Measurements from ENCODE around the gene UGT1A9.

The UGT1A9 gene

DNA sequence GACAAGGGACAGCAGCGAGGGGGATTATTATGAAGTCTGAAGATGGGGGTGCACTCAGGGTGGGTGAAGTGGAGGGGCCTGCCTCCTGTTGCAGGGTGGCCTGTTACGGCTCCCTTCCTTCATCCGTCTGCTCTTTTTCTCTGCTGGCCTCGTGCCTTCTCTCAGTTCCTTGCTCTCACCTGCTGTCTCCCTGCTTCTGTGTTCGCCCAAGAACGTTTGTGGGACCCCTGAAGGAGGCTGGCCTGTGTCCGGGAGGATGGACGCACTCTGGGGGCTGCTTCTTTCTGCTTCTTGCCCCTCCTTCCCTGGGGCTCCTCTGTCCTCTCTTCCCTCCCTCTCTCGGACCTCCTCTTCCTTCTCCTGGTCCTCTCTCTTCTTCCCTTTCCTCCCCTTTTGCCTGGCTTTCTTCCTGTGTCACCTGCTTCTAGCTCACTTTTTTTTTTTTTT lies 120.2 kb downstream of the UGT1A9 start:
- Histone ChIP-seq H3K4me3 (ENCODE audit: low read depth, low read length) (no peak overlapping the region), H3K9ac (ENCODE audit: low read length) (no peak overlapping the region), H3K4me1 (ENCODE audit: control insufficient read depth in 1 of 2, insufficient read depth in 2 of 2, low read length in 2 of 2) (no peaks in the 10 kb centered on the region), H3K9me3 (ENCODE audit: insufficient read depth, low read depth, low read length) (peaks cover 13% of the 10 kb centered on the region), H2BK12ac (ENCODE audit: low read length) (no peak overlapping the region), H4K12ac (ENCODE audit: low read depth, low read length) (no peak overlapping the region), H3K27me3 (ENCODE audit: insufficient read depth, low read length) (no peaks in the 10 kb centered on the region), H3K79me2 (ENCODE audit: control insufficient read depth, insufficient read depth, low read length, poor library complexity) (no peaks in the 10 kb centered on the region), H3K79me1 (ENCODE audit: low read length) (no peaks in the 10 kb centered on the region), H2BK120ac (ENCODE audit: insufficient read depth, low read length, poor library complexity) (no peak overlapping the region), H3K18ac (ENCODE audit: low read length) (no peak overlapping the region), H2AK5ac (ENCODE audit: low read length) (no peak overlapping the region), H3K4ac (ENCODE audit: low read depth, low read length) (no peak overlapping the region), H2BK5ac (ENCODE audit: low read depth, low read length, poor library complexity) (no peak overlapping the region), H3K23ac (ENCODE audit: low read length) (no peak overlapping the region), H4K91ac (ENCODE audit: low read depth, low read length) (no peak overlapping the region), H3K4me2 (ENCODE audit: low read length) (no peak overlapping the region), H3K27ac (ENCODE audit: low read depth, low read length) (no peak overlapping the region), H3K14ac (ENCODE audit: low read length) (no peak overlapping the region), H4K8ac (ENCODE audit: low read depth, low read length) (no peak overlapping the region), H3K36me3 (ENCODE audit: control insufficient read depth in 1 of 2, insufficient read depth in 2 of 2, low read length in 2 of 2) (no peaks in the 10 kb centered on the region), H2AFZ (ENCODE audit: insufficient read depth, low read length, poor library complexity) (no peak overlapping the region)
- WGBS (ENCODE audit: extremely low coverage, insufficient coverage, insufficient read length), result no CpG with 5 or more reads among the region's 9 CpGs
- DNase-seq, result no peak

- H3K9ac ChIP-seq (ENCODE audit: low read length), result no peak overlapping the region
- no CpG with 5 or more reads among the region's 7 CpGs for WGBS (ENCODE audit: extremely low coverage, insufficient coverage, insufficient read length)
- H3K27ac ChIP-seq (ENCODE audit: low read depth, low read length), result no peak overlapping the region
- no peak overlapping the region for H4K8ac ChIP-seq (ENCODE audit: low read depth, low read length)
- H3K79me1 ChIP-seq (ENCODE audit: low read length), result no peaks in the 10 kb centered on the region
- H3K4me2 ChIP-seq (ENCODE audit: low read length), result no peak overlapping the region
- DNase-seq, result no peak
- no peak overlapping the region for H3K4ac ChIP-seq (ENCODE audit: low read depth, low read length)
- no peak overlapping the region for H4K12ac ChIP-seq (ENCODE audit: low read depth, low read length)
- H2AK5ac ChIP-seq (ENCODE audit: low read length), result no peak overlapping the region
- no peaks in the 10 kb centered on the region for H3K79me2 ChIP-seq (ENCODE audit: control insufficient read depth, insufficient read depth, low read length, poor library complexity)
- no peak overlapping the region for H2BK12ac ChIP-seq (ENCODE audit: low read length)
- no peak overlapping the region for H2BK5ac ChIP-seq (ENCODE audit: low read depth, low read length, poor library complexity)
- H3K23ac ChIP-seq (ENCODE audit: low read length), result no peak overlapping the region
- H3K4me3 ChIP-seq (ENCODE audit: low read depth, low read length), result no peak overlapping the region
- H3K9me3 ChIP-seq (ENCODE audit: insufficient read depth, low read depth, low read length), result peaks cover 13% of the 10 kb centered on the region
- H2AFZ ChIP-seq (ENCODE audit: insufficient read depth, low read length, poor library complexity), result no peak overlapping the region
- no peaks in the 10 kb centered on the region for H3K4me1 ChIP-seq (ENCODE audit: control insufficient read depth in 1 of 2, insufficient read depth in 2 of 2, low read length in 2 of 2)
- H3K36me3 ChIP-seq (ENCODE audit: control insufficient read depth in 1 of 2, insufficient read depth in 2 of 2, low read length in 2 of 2), result no peaks in the 10 kb centered on the region
- no peak overlapping the region for H2BK120ac ChIP-seq (ENCODE audit: insufficient read depth, low read length, poor library complexity)
- no peak overlapping the region for H3K18ac ChIP-seq (ENCODE audit: low read length)
- H4K91ac ChIP-seq (ENCODE audit: low read depth, low read length), result no peak overlapping the region
- no peak overlapping the region for H3K14ac ChIP-seq (ENCODE audit: low read length)
- H3K27me3 ChIP-seq (ENCODE audit: insufficient read depth, low read length), result no peaks in the 10 kb centered on the region
Measured at GRCh38 chr2:233792720-233793119, 121.0 kb downstream of the UGT1A9 start.

- H3K4me2 ChIP-seq (ENCODE audit: low read length), result no peak overlapping the region
- no peak overlapping the region for H2AK5ac ChIP-seq (ENCODE audit: low read length)
- no peaks in the 10 kb centered on the region for H3K79me2 ChIP-seq (ENCODE audit: control insufficient read depth, insufficient read depth, low read length, poor library complexity)
- DNase-seq, result no peak
- no peak overlapping the region for H2BK5ac ChIP-seq (ENCODE audit: low read depth, low read length, poor library complexity)
- H4K12ac ChIP-seq (ENCODE audit: low read depth, low read length), result no peak overlapping the region
- no peak overlapping the region for H2AFZ ChIP-seq (ENCODE audit: insufficient read depth, low read length, poor library complexity)
- no CpG with 5 or more reads among the region's 18 CpGs for WGBS (ENCODE audit: extremely low coverage, insufficient coverage, insufficient read length)
- H4K91ac ChIP-seq (ENCODE audit: low read depth, low read length), result no peak overlapping the region
- H3K4me3 ChIP-seq (ENCODE audit: low read depth, low read length), result no peak overlapping the region
- H3K36me3 ChIP-seq (ENCODE audit: control insufficient read depth in 1 of 2, insufficient read depth in 2 of 2, low read length in 2 of 2), result no peaks in the 10 kb centered on the region
- H3K9ac ChIP-seq (ENCODE audit: low read length), result no peak overlapping the region
- H2BK12ac ChIP-seq (ENCODE audit: low read length), result no peak overlapping the region
- no peak overlapping the region for H3K14ac ChIP-seq (ENCODE audit: low read length)
- H3K27ac ChIP-seq (ENCODE audit: low read depth, low read length), result no peak overlapping the region
- H3K4ac ChIP-seq (ENCODE audit: low read depth, low read length), result no peak overlapping the region
- H3K79me1 ChIP-seq (ENCODE audit: low read length), result no peaks in the 10 kb centered on the region
- no peak overlapping the region for H2BK120ac ChIP-seq (ENCODE audit: insufficient read depth, low read length, poor library complexity)
- H3K4me1 ChIP-seq (ENCODE audit: control insufficient read depth in 1 of 2, insufficient read depth in 2 of 2, low read length in 2 of 2), result no peaks in the 10 kb centered on the region
- no peak overlapping the region for H4K8ac ChIP-seq (ENCODE audit: low read depth, low read length)
- H3K23ac ChIP-seq (ENCODE audit: low read length), result no peak overlapping the region
- peaks cover 19% of the 10 kb centered on the region for H3K9me3 ChIP-seq (ENCODE audit: insufficient read depth, low read depth, low read length)
- H3K27me3 ChIP-seq (ENCODE audit: insufficient read depth, low read length), result no peaks in the 10 kb centered on the region
- no peak overlapping the region for H3K18ac ChIP-seq (ENCODE audit: low read length)
Measured at GRCh38 chr2:233793465-233794127, 121.9 kb downstream of the UGT1A9 start.

DNA sequence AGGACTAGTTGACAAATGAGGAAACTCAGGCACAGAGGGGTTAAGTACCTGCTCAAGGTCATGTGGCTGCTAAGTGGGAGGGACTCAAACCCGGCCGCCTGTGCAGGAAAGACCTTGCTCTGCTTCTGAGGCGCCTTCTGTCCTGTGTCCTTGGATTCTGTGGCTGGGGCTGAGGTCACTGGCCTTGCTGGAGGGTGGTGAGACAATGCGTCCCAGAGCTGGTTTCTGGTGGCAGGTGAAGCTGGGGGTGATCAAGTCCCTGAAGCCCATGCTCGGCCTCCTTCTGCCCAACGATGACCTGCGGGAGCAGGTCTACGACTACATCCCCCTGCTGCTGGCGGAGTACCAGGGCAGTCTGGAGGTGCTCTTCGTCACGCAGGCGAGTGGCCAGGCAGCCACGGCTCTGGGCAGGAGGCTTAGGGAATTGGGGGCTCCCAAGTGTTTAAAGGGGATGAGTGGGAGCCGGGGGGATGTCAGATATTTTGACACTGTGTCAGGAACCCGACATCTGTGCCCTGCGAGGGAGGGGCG lies 122.5 kb downstream of the UGT1A9 start:
- H3K36me3 ChIP-seq (ENCODE audit: control insufficient read depth in 1 of 2, insufficient read depth in 2 of 2, low read length in 2 of 2), result no peaks in the 10 kb centered on the region
- H2BK120ac ChIP-seq (ENCODE audit: insufficient read depth, low read length, poor library complexity), result no peak overlapping the region
- no peak overlapping the region for H4K12ac ChIP-seq (ENCODE audit: low read depth, low read length)
- WGBS (ENCODE audit: extremely low coverage, insufficient coverage, insufficient read length), result no CpG with 5 or more reads among the region's 17 CpGs
- no peak overlapping the region for H2AFZ ChIP-seq (ENCODE audit: insufficient read depth, low read length, poor library complexity)
- H2AK5ac ChIP-seq (ENCODE audit: low read length), result no peak overlapping the region
- H3K4me3 ChIP-seq (ENCODE audit: low read depth, low read length), result no peak overlapping the region
- no peak overlapping the region for H3K14ac ChIP-seq (ENCODE audit: low read length)
- no peaks in the 10 kb centered on the region for H3K27me3 ChIP-seq (ENCODE audit: insufficient read depth, low read length)
- H3K79me1 ChIP-seq (ENCODE audit: low read length), result no peaks in the 10 kb centered on the region
- no peak overlapping the region for H3K23ac ChIP-seq (ENCODE audit: low read length)
- no peaks in the 10 kb centered on the region for H3K4me1 ChIP-seq (ENCODE audit: control insufficient read depth in 1 of 2, insufficient read depth in 2 of 2, low read length in 2 of 2)
- H4K91ac ChIP-seq (ENCODE audit: low read depth, low read length), result no peak overlapping the region
- no peak overlapping the region for H3K27ac ChIP-seq (ENCODE audit: low read depth, low read length)
- no peak overlapping the region for H3K18ac ChIP-seq (ENCODE audit: low read length)
- no peaks in the 10 kb centered on the region for H3K79me2 ChIP-seq (ENCODE audit: control insufficient read depth, insufficient read depth, low read length, poor library complexity)
- DNase-seq, result no peak
- H2BK5ac ChIP-seq (ENCODE audit: low read depth, low read length, poor library complexity), result no peak overlapping the region
- no peak overlapping the region for H3K4ac ChIP-seq (ENCODE audit: low read depth, low read length)
- no peak overlapping the region for H2BK12ac ChIP-seq (ENCODE audit: low read length)
- peaks cover 16% of the 10 kb centered on the region for H3K9me3 ChIP-seq (ENCODE audit: insufficient read depth, low read depth, low read length)
- no peak overlapping the region for H3K9ac ChIP-seq (ENCODE audit: low read length)
- no peak overlapping the region for H4K8ac ChIP-seq (ENCODE audit: low read depth, low read length)
- H3K4me2 ChIP-seq (ENCODE audit: low read length), result no peak overlapping the region
